HL-60/S4 (cell line): ENCODE data around the gene GSTA5.
"Not testable (repeated sequence)": the region's sequence is repeated elsewhere in the genome, so short reads cannot be mapped to it uniquely, and the experiment has no call there.

Source experiments
- in situ Hi-C: fragments of 300-500 bp; cut with MboI; formaldehyde crosslinking; loops from 2 replicates; pipeline ENCODE4 v1.14.3; 2022; ENCODE audit warnings: low sequenced_read_pairs

GSTA5 gene

GRCh38 chr6:52799272-52799671, 41.3 kb downstream of the GSTA5 start:
- in situ Hi-C loops = not testable (repeated sequence)

DNA sequence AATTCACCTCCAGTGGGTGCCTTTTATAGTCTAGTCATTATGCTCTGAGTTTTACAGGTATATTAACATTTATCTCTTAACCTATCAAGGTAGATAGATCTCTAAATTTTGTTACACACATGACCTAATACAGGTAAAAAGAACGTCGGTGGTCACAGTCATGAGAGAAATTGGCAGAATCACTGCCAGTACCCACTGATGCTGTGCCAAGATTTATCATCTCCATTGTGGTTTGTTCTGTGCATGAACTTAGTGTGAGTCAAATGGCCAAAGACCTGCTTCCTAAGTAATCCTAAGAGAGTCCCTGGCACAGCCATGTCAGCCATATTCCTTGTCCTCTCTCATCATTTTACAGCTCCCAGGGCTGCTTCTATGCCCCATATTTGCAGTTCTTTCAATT, 46.2 kb downstream of the GSTA5 start:
- in situ Hi-C loops = not testable (repeated sequence)

DNA sequence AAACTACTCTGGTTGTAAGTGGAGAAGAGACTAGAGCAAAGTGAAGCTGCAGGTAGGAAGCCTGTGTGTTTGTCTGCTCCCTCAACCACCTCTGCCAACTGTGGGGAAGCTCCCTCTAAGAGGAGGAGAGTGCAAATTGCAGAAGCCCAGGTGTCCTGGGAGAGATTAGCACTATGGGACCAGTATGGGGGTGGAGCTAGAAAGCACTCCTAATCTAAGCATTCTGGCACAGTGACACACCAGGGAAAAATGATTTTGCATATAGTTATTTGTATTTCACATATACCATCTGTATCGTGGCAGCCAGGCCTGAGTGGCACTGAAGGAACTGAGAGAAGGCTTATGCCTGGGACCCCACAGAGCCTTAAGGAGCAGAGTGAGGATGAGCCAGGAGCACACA, 49.8 kb downstream of the GSTA5 start:
- in situ Hi-C loops = no loop called here

DNA sequence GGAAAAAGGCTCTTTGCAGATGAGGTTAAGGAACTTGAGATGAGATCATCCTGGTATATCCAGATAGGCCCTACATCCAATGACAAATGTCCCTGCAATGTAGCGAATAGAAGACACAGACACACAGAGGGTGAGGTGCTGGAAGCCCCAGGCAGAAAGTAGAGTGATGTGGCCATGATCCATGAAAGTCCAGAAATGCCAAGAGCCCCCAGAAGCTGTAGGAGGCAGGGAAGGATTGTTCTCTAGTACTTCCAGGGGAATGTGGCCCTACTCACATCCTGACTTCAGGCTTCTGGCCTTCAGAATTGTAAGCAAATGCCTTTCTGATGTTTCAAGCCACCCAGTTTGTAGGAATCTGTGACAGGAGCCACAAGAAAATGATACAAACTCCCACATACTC, 51.0 kb downstream of the GSTA5 start:
- in situ Hi-C loops = loop anchor here (5.0 kb wide), 1 partner anchor 38 kb away; no protein-coding TSS in a partner anchor

DNA sequence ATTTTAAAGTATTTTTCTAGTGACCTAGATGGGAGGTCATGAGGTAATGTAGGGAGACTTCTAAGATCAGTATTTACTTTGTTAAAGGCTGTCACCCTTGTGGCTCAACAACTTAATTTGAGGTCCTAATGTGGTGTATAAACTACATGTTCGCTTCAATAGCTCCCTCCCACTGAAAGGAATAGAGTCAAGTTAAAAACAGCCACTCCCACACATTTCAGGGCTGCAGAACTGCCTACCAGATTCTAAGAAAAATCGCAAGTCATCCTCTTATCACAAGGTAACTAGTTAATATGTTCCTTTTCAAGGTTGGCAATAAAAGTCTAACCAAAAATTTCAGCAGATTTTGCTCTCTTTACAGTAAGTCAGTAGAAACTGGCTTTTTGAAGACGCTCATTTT, 52.1 kb downstream of the GSTA5 start:
- in situ Hi-C loops = loop anchor here (5.0 kb wide), 1 partner anchor 39 kb away; no protein-coding TSS in a partner anchor

GRCh38 chr6:52787917-52788316, 52.7 kb downstream of the GSTA5 start:
- in situ Hi-C loops = loop anchor here (5.0 kb wide), 1 partner anchor 39 kb away; no protein-coding TSS in a partner anchor

GRCh38 chr6:52786249-52786956, 54.2 kb downstream of the GSTA5 start:
- in situ Hi-C loops = loop anchor here (5.0 kb wide), 1 partner anchor 41 kb away; no protein-coding TSS in a partner anchor

- in situ Hi-C loops = not testable (repeated sequence)
Observed at GRCh38 chr6:52782696-52783274, 57.8 kb downstream of the GSTA5 start.

DNA sequence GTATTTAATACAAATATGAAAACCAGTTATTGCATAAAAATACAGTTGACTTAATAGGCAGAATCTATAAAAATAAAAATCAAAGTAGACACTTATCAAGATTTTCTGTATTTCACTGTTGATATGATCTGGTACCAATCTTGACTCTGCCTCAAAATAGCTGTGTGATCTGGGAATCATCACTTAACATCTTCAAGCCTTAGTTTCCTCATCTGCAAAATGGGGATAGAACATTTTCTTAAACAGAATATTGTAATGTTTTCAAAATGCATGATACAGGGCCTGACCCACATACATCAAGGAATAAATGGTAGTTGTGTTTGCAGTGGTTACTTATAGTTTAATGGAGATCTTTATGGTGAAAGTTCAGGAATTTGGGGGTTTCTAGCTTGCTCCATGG, 58.4 kb downstream of the GSTA5 start:
- in situ Hi-C loops = not testable (repeated sequence)
